ENCODE data around the gene DLGAP5. TPM values are rescaled to one million over a fixed set of nuclear protein-coding genes. Genes with fewer than 3 reads are reported as not detected.

Gene DLGAP5
- total and polyA plus RNA-seq, 8 donors: 1.8 to 57.3 (median 23.0) TPM

- Histone ChIP-seq H3K4me1 (no peaks in the 10 kb centered on the region), H3K27me3 (no peaks in the 10 kb centered on the region), H3K27ac (no peak overlapping the region), H3K9me3 (no peaks in the 10 kb centered on the region), H3K4me3 (no peak overlapping the region), H3K36me3 (no peaks in the 10 kb centered on the region)
- ATAC-seq: peak; percentile 90
- DNase-seq: peak in 2 of 4 donors; percentile 12 to 34
- intact Hi-C loops (cut with DNase I): loop anchor here in 1 of 2 donors (10.0 kb wide), 1 partner anchor 266 kb away; no protein-coding TSS in a partner anchor
- TF ChIP-seq CTCF (IDR thresholded peaks at IDR 0.05): peak; percentile 41 to 66
These were observed 30.4 kb downstream of the DLGAP5 start for GRCh38 chr14:55160989-55161388.

GRCh38 chr14:55158412-55158811, 33.0 kb downstream of the DLGAP5 start:
- H3K27me3 ChIP-seq: no peaks in the 10 kb centered on the region
- H3K4me3 ChIP-seq: no peak overlapping the region
- ATAC-seq: no peak
- no peaks in the 10 kb centered on the region for H3K4me1 ChIP-seq
- no peak for DNase-seq
- intact Hi-C loops (cut with DNase I): loop anchor here in 1 of 2 donors (5.0 kb wide), 1 partner anchor 66 kb away; no protein-coding TSS in a partner anchor
- no peaks in the 10 kb centered on the region for H3K36me3 ChIP-seq
- H3K9me3 ChIP-seq: no peaks in the 10 kb centered on the region
- H3K27ac ChIP-seq: no peak overlapping the region
- TF ChIP-seq CTCF (IDR thresholded peaks at IDR 0.05): no peak

- no peak for TF ChIP-seq CTCF (IDR thresholded peaks at IDR 0.05)
- Histone ChIP-seq H3K27ac (no peak overlapping the region), H3K27me3 (no peaks in the 10 kb centered on the region), H3K36me3 (no peaks in the 10 kb centered on the region), H3K4me1 (no peaks in the 10 kb centered on the region), H3K9me3 (no peaks in the 10 kb centered on the region), H3K4me3 (no peak overlapping the region)
- ATAC-seq (no peak), DNase-seq (no peak)
- intact Hi-C loops (cut with DNase I): loop anchor here in 1 of 2 donors (5.0 kb wide), 1 partner anchor 65 kb away; no protein-coding TSS in a partner anchor
These were observed 34.3 kb downstream of the DLGAP5 start for GRCh38 chr14:55157080-55157479.

- no peaks in the 10 kb centered on the region for H3K27me3 ChIP-seq
- H3K36me3 ChIP-seq: no peaks in the 10 kb centered on the region
- H3K4me3 ChIP-seq: no peak overlapping the region
- no peak for DNase-seq
- intact Hi-C loops (cut with DNase I): no loop called here
- H3K9me3 ChIP-seq: no peaks in the 10 kb centered on the region
- no peak overlapping the region for H3K27ac ChIP-seq
- TF ChIP-seq CTCF (IDR thresholded peaks at IDR 0.05): no peak
- no peaks in the 10 kb centered on the region for H3K4me1 ChIP-seq
- ATAC-seq: no peak
These were observed 37.4 kb downstream of the DLGAP5 start for GRCh38 chr14:55153951-55154350.

- intact Hi-C loops (cut with DNase I): no loop called here
- no peak overlapping the region for H3K4me3 ChIP-seq
- no peaks in the 10 kb centered on the region for H3K4me1 ChIP-seq
- no peak for TF ChIP-seq CTCF (IDR thresholded peaks at IDR 0.05)
- peaks cover 0 to 1% of the 10 kb centered on the region in 2 donors for H3K36me3 ChIP-seq
- H3K9me3 ChIP-seq: no peaks in the 10 kb centered on the region
- DNase-seq (no peak), ATAC-seq (no peak)
- H3K27me3 ChIP-seq: no peaks in the 10 kb centered on the region
- no peak overlapping the region for H3K27ac ChIP-seq
These were observed 39.2 kb downstream of the DLGAP5 start for GRCh38 chr14:55152052-55152753.
